ENCODE results near the gene TMEM232.

The TMEM232 gene

GRCh38 chr5:110383231-110383630, 343.2 kb downstream of the TMEM232 start:
- DNase-seq (ENCODE audit: extremely low spot score): no peak
- TF ChIP-seq, protein P1, sequence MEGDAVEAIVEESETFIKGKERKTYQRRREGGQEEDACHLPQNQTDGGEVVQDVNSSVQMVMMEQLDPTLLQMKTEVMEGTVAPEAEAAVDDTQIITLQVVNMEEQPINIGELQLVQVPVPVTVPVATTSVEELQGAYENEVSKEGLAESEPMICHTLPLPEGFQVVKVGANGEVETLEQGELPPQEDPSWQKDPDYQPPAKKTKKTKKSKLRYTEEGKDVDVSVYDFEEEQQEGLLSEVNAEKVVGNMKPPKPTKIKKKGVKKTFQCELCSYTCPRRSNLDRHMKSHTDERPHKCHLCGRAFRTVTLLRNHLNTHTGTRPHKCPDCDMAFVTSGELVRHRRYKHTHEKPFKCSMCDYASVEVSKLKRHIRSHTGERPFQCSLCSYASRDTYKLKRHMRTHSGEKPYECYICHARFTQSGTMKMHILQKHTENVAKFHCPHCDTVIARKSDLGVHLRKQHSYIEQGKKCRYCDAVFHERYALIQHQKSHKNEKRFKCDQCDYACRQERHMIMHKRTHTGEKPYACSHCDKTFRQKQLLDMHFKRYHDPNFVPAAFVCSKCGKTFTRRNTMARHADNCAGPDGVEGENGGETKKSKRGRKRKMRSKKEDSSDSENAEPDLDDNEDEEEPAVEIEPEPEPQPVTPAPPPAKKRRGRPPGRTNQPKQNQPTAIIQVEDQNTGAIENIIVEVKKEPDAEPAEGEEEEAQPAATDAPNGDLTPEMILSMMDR (IDR thresholded peaks at IDR 0.05; ENCODE audit: control extremely low read depth, extremely low read depth, low read depth, missing control alignments): no peak
- ChIA-PET POLR2A (no interaction called here), CTCF (no interaction called here)

- ChIA-PET POLR2A (no interaction called here), CTCF (no interaction called here)
- no peak for DNase-seq (ENCODE audit: extremely low spot score)
- TF ChIP-seq, protein P1 (IDR thresholded peaks at IDR 0.05; ENCODE audit: control extremely low read depth, extremely low read depth, low read depth, missing control alignments): no peak
These were observed 348.5 kb downstream of the TMEM232 start for GRCh38 chr5:110377943-110378342.

- TF ChIP-seq, protein P1 (IDR thresholded peaks at IDR 0.05; ENCODE audit: control extremely low read depth, extremely low read depth, low read depth, missing control alignments): no peak
- ChIA-PET CTCF (no interaction called here), POLR2A (no interaction called here)
- no peak for DNase-seq (ENCODE audit: extremely low spot score)
These were observed 349.1 kb downstream of the TMEM232 start for GRCh38 chr5:110377361-110377760.

DNA sequence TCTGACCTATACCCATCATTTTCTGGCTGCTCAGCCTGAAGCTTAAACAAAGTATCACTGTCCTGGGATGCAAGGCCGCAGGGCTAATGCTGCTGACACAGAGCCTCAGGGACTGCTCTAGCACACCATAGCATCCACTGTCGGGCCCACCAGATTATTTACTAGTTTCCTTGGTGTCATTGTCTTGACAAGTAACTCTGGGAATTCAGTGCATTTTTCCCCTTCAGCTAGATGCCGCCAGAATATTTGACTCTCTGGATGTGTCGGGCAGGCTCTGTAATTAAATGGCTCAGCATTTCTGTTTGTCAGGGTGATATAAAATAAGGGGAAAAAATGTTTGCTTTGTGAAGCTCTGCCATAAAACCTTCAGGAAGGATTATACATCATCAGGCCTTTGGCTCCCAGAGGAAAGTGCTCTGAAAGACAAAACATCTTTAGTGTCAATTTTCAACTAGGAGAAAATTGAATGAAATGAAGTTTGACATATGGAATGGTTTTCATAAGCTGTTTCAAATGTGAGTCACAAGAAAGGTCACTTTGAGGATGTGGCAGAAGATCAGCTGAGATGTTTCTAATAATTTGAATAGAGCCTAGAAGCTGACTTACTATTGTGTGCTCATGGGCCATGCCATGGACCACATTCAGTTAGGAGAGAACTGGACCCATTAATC, 350.1 kb downstream of the TMEM232 start:
- TF ChIP-seq, protein P1 (IDR thresholded peaks at IDR 0.05; ENCODE audit: control extremely low read depth, extremely low read depth, low read depth, missing control alignments): no peak
- CTCF ChIA-PET: interaction anchor here (1.3 kb wide), 1 partner anchor 9 kb away, joined by 4 read pairs; no protein-coding TSS in a partner anchor
- DNase-seq (ENCODE audit: extremely low spot score): no peak
- POLR2A ChIA-PET: no interaction called here

GRCh38 chr5:110371725-110372041, 354.8 kb downstream of the TMEM232 start:
- ChIA-PET CTCF (interaction anchor here (1.1 to 1.9 kb wide), 3 partner anchors 9 to 10 kb away, joined by 3 to 7 read pairs (median 3); no protein-coding TSS in a partner anchor), POLR2A (no interaction called here)
- TF ChIP-seq, protein P1 (IDR thresholded peaks at IDR 0.05; ENCODE audit: control extremely low read depth, extremely low read depth, low read depth, missing control alignments): no peak
- no peak for DNase-seq (ENCODE audit: extremely low spot score)

GRCh38 chr5:110371011-110371724, 355.3 kb downstream of the TMEM232 start:
- TF ChIP-seq, protein P1 (IDR thresholded peaks at IDR 0.05; ENCODE audit: control extremely low read depth, extremely low read depth, low read depth, missing control alignments): no peak
- CTCF ChIA-PET: interaction anchor here (1.1 to 1.9 kb wide), 3 partner anchors 9 to 10 kb away, joined by 3 to 7 read pairs (median 3); no protein-coding TSS in a partner anchor
- POLR2A ChIA-PET: no interaction called here
- no peak for DNase-seq (ENCODE audit: extremely low spot score)
